Liver (tissue), 9 donors: ENCODE data around the gene RHOXF2. TPM values are rescaled to one million over a fixed set of nuclear protein-coding genes. Genes with fewer than 3 reads are reported as not detected.

Experiments used
- DNase-seq: peaks from one replicate; pipeline ENCODE4 v3.0.0-alpha.2; 2017; ENCODE audit warnings: low spot score
- H3K27ac ChIP-seq, 2 donors: one replicate each; pipeline ENCODE4 v1.7.0; 2013; ENCODE audit warnings: inconsistent platforms in 2 of 2, low read length in 2 of 2, control low read depth in 1 of 2, low read depth in 1 of 2, mild to moderate bottlenecking in 1 of 2
- H3K27me3 ChIP-seq, 4 donors: one replicate each; pipeline versions ENCODE4 v1.6.1 to v1.7.0; 2013; ENCODE audit warnings: low read length in 3 of 4, inconsistent platforms in 1 of 4, mild to moderate bottlenecking in 1 of 4, moderate library complexity in 1 of 4; ENCODE audit not compliant: control insufficient read depth in 4 of 4, insufficient read depth in 4 of 4
- H3K36me3 ChIP-seq, 4 donors: one replicate each; pipeline versions ENCODE4 v1.6.1 to v1.7.0; 2013; ENCODE audit warnings: low read length in 3 of 4, mild to moderate bottlenecking in 3 of 4, low read depth in 1 of 4, moderate library complexity in 1 of 4; ENCODE audit not compliant: control insufficient read depth in 4 of 4, insufficient read depth in 3 of 4
- H3K4me1 ChIP-seq, 4 donors: one replicate each; pipeline versions ENCODE4 v1.6.1 to v1.7.0; 2013; ENCODE audit warnings: low read length in 3 of 4, mild to moderate bottlenecking in 3 of 4, moderate library complexity in 1 of 4; ENCODE audit not compliant: control insufficient read depth in 4 of 4, insufficient read depth in 4 of 4
- H3K4me3 ChIP-seq, 3 donors: one replicate each; pipeline versions ENCODE4 v1.6.1 to v1.7.0; 2013; ENCODE audit warnings: low read length in 3 of 3, control low read depth in 1 of 3, low read depth in 1 of 3, mild to moderate bottlenecking in 1 of 3
- H3K9ac ChIP-seq, 2 donors: one replicate each; pipeline ENCODE4 v1.7.0; 2013; ENCODE audit warnings: low read length in 2 of 2, mild to moderate bottlenecking in 2 of 2, moderate library complexity in 2 of 2, control low read depth in 1 of 2, low read depth in 1 of 2
- H3K9me3 ChIP-seq, 4 donors: one replicate each; pipeline versions ENCODE4 v1.6.1 to v1.7.0; 2013; ENCODE audit warnings: low read length in 3 of 4; ENCODE audit not compliant: control insufficient read depth in 4 of 4
- ATF3 ChIP-seq: IDR thresholded peaks from 2 replicates; pipeline ENCODE4 v1.6.1; 2016; ENCODE audit warnings: antibody characterized with exemption
- EGR1 ChIP-seq, 2 donors: IDR thresholded peaks; 2 replicates each; pipeline ENCODE4 v1.6.1; 2016 to 2018; ENCODE audit warnings: antibody characterized with exemption in 2 of 2, low read depth in 2 of 2
- FOXA1 ChIP-seq: IDR thresholded peaks from 2 replicates; pipeline ENCODE4 v1.6.1; 2016; ENCODE audit warnings: antibody characterized with exemption
- FOXA2 ChIP-seq: IDR thresholded peaks from 2 replicates; pipeline ENCODE4 v1.6.1; 2016; ENCODE audit warnings: antibody characterized with exemption
- GABPA ChIP-seq, 2 donors: IDR thresholded peaks in 1 of 2; conservative IDR thresholded peaks in 1 of 2; 2 replicates each; pipeline ENCODE4 v1.6.1; 2016; ENCODE audit warnings: antibody characterized with exemption in 2 of 2, mild to moderate bottlenecking in 1 of 2, moderate library complexity in 1 of 2
- HNF4A ChIP-seq, 2 donors: conservative IDR thresholded peaks; 2 replicates each; pipeline ENCODE4 v1.6.1; 2016; ENCODE audit warnings: antibody characterized with exemption in 2 of 2, mild to moderate bottlenecking in 2 of 2
- MAX ChIP-seq: IDR thresholded peaks from 2 replicates; pipeline ENCODE4 v1.6.1; 2016; ENCODE audit warnings: antibody characterized with exemption
- RAD21 ChIP-seq, 2 donors: IDR thresholded peaks; 2 replicates each; pipeline ENCODE4 v1.6.1; 2016; ENCODE audit warnings: antibody characterized with exemption in 2 of 2, mild to moderate bottlenecking in 2 of 2
- RXRA ChIP-seq, 2 donors: IDR thresholded peaks; 2 replicates each; pipeline ENCODE4 v1.6.1; 2017 to 2018; ENCODE audit warnings: antibody characterized with exemption in 2 of 2, mild to moderate bottlenecking in 1 of 2
- SP1 ChIP-seq: IDR thresholded peaks from 2 replicates; pipeline ENCODE4 v1.6.1; 2018; ENCODE audit warnings: antibody characterized with exemption, mild to moderate bottlenecking
- YY1 ChIP-seq: IDR thresholded peaks from 2 replicates; pipeline ENCODE4 v1.6.1; 2016; ENCODE audit warnings: antibody characterized with exemption, mild to moderate bottlenecking
- ZBTB33 ChIP-seq: IDR thresholded peaks from 2 replicates; pipeline ENCODE4 v1.6.1; 2016; ENCODE audit warnings: antibody characterized with exemption
- WGBS: extraction: QIAGEN DNeasy Blood & Tissue Kit; methylation state at CpG from one replicate; pipeline ENCODE4 v1.1.7; 2013; 5-methylcytosine and 5-hydroxymethylcytosine counted together
- polyA plus RNA-seq, 2 donors: library from polyadenylated mRNA; stranded (reverse) in 1 of 2; unstranded in 1 of 2; fragments of 200-250 nt in 1 of 2; fragments of >200 nt in 1 of 2; fragmentation: Nextera tagmentation in 1 of 2; extraction: Ambion mirVana in 1 of 2; gene quantifications; one replicate each; pipeline versions ENCODE4 v1.2.1 to v1.2.3, GENCODE V29; 2013 to 2015
- total RNA-seq, 2 donors: library from RNA; depleted of rRNA; stranded (reverse); fragments of >200 nt; gene quantifications; one replicate each; pipeline ENCODE4 v1.2.3, GENCODE V29; 2014
- TF ChIP-seq, protein P1 (sequence below): IDR thresholded peaks from 2 replicates; pipeline ENCODE4 v1.6.1; 2016; ENCODE audit warnings: antibody characterized with exemption, mild to moderate bottlenecking
- TF ChIP-seq, protein P2 (sequence below): fragments of 150-350 bp; IDR thresholded peaks from 2 replicates; pipeline ENCODE4 v1.5.1; 2017; ENCODE audit warnings: improper control_type of control experiment, low read depth, low read length; ENCODE audit not compliant: missing input control
- donor health status: healthy.
- donor health status: healthy.
- donor health status: healthy.
- donor health status: healthy.
- donor health status: healthy.

The RHOXF2 gene
- total and polyA plus RNA-seq, 4 donors = not detected

DNA sequence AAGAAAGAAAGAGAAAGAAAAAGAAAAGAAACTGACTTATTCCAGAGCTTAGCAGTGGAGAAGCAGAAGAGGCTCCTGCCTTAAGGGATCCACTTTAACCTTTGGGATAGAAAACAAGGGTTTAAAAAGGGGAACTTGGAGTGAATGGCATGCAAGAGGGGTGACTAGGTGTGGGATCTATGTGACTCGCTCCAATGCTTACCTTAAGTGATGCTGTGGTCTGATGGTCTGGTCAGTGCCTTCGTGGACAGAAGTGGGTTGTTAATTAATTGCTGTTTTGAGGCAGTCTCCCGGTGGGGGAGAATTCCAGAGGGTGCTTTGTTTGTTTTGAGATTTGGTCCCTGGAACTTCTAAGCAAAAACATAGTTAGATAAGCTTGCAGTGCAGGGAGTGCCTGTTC is 21.6 kb upstream of the RHOXF2 start:
- Histone ChIP-seq H3K4me1 (no peaks in the 10 kb centered on the region), H3K27me3 (no peaks in the 10 kb centered on the region), H3K9ac (no peak overlapping the region), H3K9me3 (no peaks in the 10 kb centered on the region), H3K4me3 (no peak overlapping the region), H3K36me3 (no peaks in the 10 kb centered on the region), H3K27ac (no peak overlapping the region)
- TF ChIP-seq, protein P1, sequence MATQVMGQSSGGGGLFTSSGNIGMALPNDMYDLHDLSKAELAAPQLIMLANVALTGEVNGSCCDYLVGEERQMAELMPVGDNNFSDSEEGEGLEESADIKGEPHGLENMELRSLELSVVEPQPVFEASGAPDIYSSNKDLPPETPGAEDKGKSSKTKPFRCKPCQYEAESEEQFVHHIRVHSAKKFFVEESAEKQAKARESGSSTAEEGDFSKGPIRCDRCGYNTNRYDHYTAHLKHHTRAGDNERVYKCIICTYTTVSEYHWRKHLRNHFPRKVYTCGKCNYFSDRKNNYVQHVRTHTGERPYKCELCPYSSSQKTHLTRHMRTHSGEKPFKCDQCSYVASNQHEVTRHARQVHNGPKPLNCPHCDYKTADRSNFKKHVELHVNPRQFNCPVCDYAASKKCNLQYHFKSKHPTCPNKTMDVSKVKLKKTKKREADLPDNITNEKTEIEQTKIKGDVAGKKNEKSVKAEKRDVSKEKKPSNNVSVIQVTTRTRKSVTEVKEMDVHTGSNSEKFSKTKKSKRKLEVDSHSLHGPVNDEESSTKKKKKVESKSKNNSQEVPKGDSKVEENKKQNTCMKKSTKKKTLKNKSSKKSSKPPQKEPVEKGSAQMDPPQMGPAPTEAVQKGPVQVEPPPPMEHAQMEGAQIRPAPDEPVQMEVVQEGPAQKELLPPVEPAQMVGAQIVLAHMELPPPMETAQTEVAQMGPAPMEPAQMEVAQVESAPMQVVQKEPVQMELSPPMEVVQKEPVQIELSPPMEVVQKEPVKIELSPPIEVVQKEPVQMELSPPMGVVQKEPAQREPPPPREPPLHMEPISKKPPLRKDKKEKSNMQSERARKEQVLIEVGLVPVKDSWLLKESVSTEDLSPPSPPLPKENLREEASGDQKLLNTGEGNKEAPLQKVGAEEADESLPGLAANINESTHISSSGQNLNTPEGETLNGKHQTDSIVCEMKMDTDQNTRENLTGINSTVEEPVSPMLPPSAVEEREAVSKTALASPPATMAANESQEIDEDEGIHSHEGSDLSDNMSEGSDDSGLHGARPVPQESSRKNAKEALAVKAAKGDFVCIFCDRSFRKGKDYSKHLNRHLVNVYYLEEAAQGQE = no peak
- TF ChIP-seq RXRA (IDR thresholded peaks at IDR 0.05) (no peak), FOXA2 (no peak), EGR1 (IDR thresholded peaks at IDR 0.05; ENCODE audit: low read depth in 2 of 2) (no peak), FOXA1 (no peak)
- DNase-seq = no peak
- 71% methylated on average over 3 of the region's 3 CpGs for WGBS

DNA sequence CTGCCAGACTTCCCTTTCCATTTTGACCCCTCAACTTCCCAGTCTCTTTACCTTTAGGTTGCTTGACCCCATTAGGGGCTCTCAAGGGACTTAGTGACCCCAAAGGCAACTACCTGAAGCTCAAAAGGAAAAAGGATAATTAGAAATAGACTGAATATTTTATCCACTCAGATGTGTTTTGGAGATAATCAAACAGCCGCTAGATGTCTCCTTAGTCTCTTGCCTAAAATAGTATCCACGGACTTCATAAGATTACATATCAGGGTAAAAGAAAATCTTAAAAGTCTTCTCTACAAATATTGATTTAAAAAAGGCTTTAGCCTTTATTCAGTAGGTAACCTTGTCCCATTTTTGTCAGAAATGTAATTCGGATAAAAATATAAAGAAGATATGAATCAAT is 21.0 kb upstream of the RHOXF2 start:
- H3K36me3 ChIP-seq = no peaks in the 10 kb centered on the region
- DNase-seq = no peak
- H3K9me3 ChIP-seq = no peaks in the 10 kb centered on the region
- no peak overlapping the region for H3K27ac ChIP-seq
- no peaks in the 10 kb centered on the region for H3K4me1 ChIP-seq
- TF ChIP-seq HNF4A (conservative IDR thresholded peaks at IDR 0.05) = no peak
- no peak for TF ChIP-seq ZBTB33
- TF ChIP-seq SP1 = no peak
- TF ChIP-seq RXRA (IDR thresholded peaks at IDR 0.05) = no peak
- no peak for TF ChIP-seq ATF3
- no peak for TF ChIP-seq RAD21 (IDR thresholded peaks at IDR 0.05)
- no peak for TF ChIP-seq GABPA (IDR thresholded peaks at IDR 0.05 in 1 of 2, conservative IDR thresholded peaks at IDR 0.05 in 1 of 2)
- no peak for TF ChIP-seq YY1
- no peak for TF ChIP-seq FOXA1
- TF ChIP-seq, protein P2, sequence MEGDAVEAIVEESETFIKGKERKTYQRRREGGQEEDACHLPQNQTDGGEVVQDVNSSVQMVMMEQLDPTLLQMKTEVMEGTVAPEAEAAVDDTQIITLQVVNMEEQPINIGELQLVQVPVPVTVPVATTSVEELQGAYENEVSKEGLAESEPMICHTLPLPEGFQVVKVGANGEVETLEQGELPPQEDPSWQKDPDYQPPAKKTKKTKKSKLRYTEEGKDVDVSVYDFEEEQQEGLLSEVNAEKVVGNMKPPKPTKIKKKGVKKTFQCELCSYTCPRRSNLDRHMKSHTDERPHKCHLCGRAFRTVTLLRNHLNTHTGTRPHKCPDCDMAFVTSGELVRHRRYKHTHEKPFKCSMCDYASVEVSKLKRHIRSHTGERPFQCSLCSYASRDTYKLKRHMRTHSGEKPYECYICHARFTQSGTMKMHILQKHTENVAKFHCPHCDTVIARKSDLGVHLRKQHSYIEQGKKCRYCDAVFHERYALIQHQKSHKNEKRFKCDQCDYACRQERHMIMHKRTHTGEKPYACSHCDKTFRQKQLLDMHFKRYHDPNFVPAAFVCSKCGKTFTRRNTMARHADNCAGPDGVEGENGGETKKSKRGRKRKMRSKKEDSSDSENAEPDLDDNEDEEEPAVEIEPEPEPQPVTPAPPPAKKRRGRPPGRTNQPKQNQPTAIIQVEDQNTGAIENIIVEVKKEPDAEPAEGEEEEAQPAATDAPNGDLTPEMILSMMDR = no peak
- TF ChIP-seq, protein P1 = no peak
- no peak for TF ChIP-seq FOXA2
- TF ChIP-seq MAX = no peak
- no peak for TF ChIP-seq EGR1 (IDR thresholded peaks at IDR 0.05; ENCODE audit: low read depth in 2 of 2)
- 75% methylated on average over 3 of the region's 3 CpGs for WGBS
- no peak overlapping the region for H3K9ac ChIP-seq
- no peak overlapping the region for H3K4me3 ChIP-seq
- H3K27me3 ChIP-seq = no peaks in the 10 kb centered on the region
